ENCODE data around the gene ISX.

DNA sequence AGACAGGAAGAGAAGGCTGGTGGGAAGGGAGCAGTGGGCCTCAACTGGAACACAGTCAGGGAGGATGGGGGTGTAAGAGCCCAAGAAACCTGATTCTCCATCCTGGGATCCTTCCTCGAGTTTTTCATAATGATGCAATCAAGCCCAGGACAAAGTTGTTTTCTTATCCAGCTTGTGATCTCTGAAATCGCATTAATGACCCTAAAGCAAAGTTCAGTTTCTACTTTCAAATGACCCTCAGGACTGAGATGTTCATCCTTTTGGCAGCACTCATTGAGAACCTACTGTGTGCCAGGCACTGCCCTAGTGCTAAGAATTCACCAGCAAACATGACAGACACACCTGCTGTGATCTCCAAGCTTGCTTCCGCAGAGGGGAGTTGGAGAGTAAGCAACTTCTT is 45.3 kb downstream of the ISX start:
- TF ChIP-seq, protein P1, sequence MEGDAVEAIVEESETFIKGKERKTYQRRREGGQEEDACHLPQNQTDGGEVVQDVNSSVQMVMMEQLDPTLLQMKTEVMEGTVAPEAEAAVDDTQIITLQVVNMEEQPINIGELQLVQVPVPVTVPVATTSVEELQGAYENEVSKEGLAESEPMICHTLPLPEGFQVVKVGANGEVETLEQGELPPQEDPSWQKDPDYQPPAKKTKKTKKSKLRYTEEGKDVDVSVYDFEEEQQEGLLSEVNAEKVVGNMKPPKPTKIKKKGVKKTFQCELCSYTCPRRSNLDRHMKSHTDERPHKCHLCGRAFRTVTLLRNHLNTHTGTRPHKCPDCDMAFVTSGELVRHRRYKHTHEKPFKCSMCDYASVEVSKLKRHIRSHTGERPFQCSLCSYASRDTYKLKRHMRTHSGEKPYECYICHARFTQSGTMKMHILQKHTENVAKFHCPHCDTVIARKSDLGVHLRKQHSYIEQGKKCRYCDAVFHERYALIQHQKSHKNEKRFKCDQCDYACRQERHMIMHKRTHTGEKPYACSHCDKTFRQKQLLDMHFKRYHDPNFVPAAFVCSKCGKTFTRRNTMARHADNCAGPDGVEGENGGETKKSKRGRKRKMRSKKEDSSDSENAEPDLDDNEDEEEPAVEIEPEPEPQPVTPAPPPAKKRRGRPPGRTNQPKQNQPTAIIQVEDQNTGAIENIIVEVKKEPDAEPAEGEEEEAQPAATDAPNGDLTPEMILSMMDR (IDR thresholded peaks at IDR 0.05): peak in 1 of 6 experiments; percentile 6
- TF ChIP-seq POLR2A (IDR thresholded peaks at IDR 0.05): no peak
